K562 (cell line): ENCODE data around the gene ADGRB2. TPM values are rescaled to one million over a fixed set of nuclear protein-coding genes. Genes with fewer than 3 reads are reported as not detected.

Source experiments
- ATAC-seq: fragments of 200-7000 bp; cut with Tn5 transposase; 3 replicates; pipeline ENCODE4 v1.9.1; 2020; ENCODE audit warnings: moderate library complexity
- BruUV-seq: library from RNA; stranded (reverse); fragments of 400-500 nt; replicated peaks from 2 replicates; lab custom pipeline; 2021; lab: Mats Ljungman, UMichigan
- CTCF ChIA-PET: fragments of 300-600 bp; formaldehyde crosslinking; extraction: SDS; loops from one replicate; lab custom pipeline; 2021; ENCODE audit warnings: low intra/inter-chr PET ratio; lab: Yijun Ruan, JAX
- POLR2A ChIA-PET: fragments of 300-600, 350-650 bp; sonication (Branson Sonifier 250); formaldehyde crosslinking; extraction: SDS; loops from one replicate; lab custom pipeline; 2021; ENCODE audit warnings: antibody characterized with exemption, inconsistent platforms; lab: Yijun Ruan, JAX
- DNase-seq, 4 experiments: peaks; one replicate each; pipeline versions ENCODE4 v3.0.0 to v3.0.0-alpha.2; 2011 to 2018; ENCODE audit warnings: low spot score in 3 of 4, mixed read lengths in 3 of 4; ENCODE audit errors: extremely low read depth in 1 of 4
- FAIRE-seq: peaks from 2 replicates; lab custom pipeline; 2011; peaks lifted over from hg19 to GRCh38; lab: Jason Lieb, UNC
- H2AFZ ChIP-seq: 2 replicates; pipeline ENCODE4 v1.6.0; 2011; ENCODE audit warnings: low read depth, low read length, control low read depth, inconsistent platforms
- H3K27ac ChIP-seq: fragments of 200-600 bp; 3 replicates; pipeline ENCODE4 v1.8.0; 2011; ENCODE audit warnings: low read depth, mild to moderate bottlenecking, control low read depth, inconsistent platforms, low read length, moderate library complexity, mixed read lengths; ENCODE audit errors: extremely low read depth
- H3K27me3 ChIP-seq, 2 experiments: fragments of 300-600 bp in 1 of 2; 2 replicates in 1 of 2; 3 replicates in 1 of 2; pipeline versions ENCODE4 v1.6.0 to v1.8.0; 2011; ENCODE audit warnings: inconsistent platforms in 2 of 2, low read length in 2 of 2, mild to moderate bottlenecking in 1 of 2, mixed read lengths in 1 of 2, moderate library complexity in 1 of 2; ENCODE audit not compliant: control insufficient read depth in 2 of 2, insufficient read depth in 2 of 2
- H3K36me3 ChIP-seq: fragments of 300-600 bp; 3 replicates; pipeline ENCODE4 v1.8.0; 2011; ENCODE audit warnings: mild to moderate bottlenecking, low read length, inconsistent platforms; ENCODE audit not compliant: control insufficient read depth, insufficient read depth
- H3K4me1 ChIP-seq, 2 experiments: fragments of 200-600 bp in 1 of 2; replicated peaks in 1 of 2; 2 replicates in 1 of 2; 3 replicates in 1 of 2; pipeline versions ENCODE4 v1.5.1 to v1.8.0; 2011; ENCODE audit warnings: inconsistent platforms in 2 of 2, low read length in 2 of 2, mild to moderate bottlenecking in 1 of 2, mixed read lengths in 1 of 2, moderate library complexity in 1 of 2; ENCODE audit not compliant: control insufficient read depth in 2 of 2, insufficient read depth in 2 of 2
- H3K4me2 ChIP-seq: 2 replicates; pipeline ENCODE4 v1.6.1; 2011; ENCODE audit warnings: low read length, control low read depth, inconsistent platforms, mixed read lengths; ENCODE audit not compliant: insufficient read depth
- H3K4me3 ChIP-seq: fragments of 200-600 bp; sonication (generic), shearing (Covaris generic); 2 replicates; pipeline ENCODE4 v1.5.1; 2016; ENCODE audit warnings: control low read depth, inconsistent platforms
- H3K79me2 ChIP-seq: fragments of 200-600 bp; 3 replicates; pipeline ENCODE4 v1.8.0; 2011; ENCODE audit warnings: low read length, inconsistent platforms; ENCODE audit not compliant: control insufficient read depth, insufficient read depth
- H3K9ac ChIP-seq, 2 experiments: 2 replicates each; pipeline versions ENCODE4 v1.6.0 to v1.6.1; 2011; ENCODE audit warnings: low read depth in 2 of 2, low read length in 2 of 2, control low read depth in 1 of 2, inconsistent platforms in 1 of 2, mild to moderate bottlenecking in 1 of 2, mixed read lengths in 1 of 2; ENCODE audit not compliant: insufficient read depth in 1 of 2
- H3K9me1 ChIP-seq: one replicate; pipeline ENCODE4 v1.6.0; 2011; ENCODE audit warnings: inconsistent platforms, mild to moderate bottlenecking, low read length, moderate library complexity; ENCODE audit not compliant: control insufficient read depth, insufficient read depth
- H3K9me3 ChIP-seq: replicated peaks from 2 replicates; pipeline ENCODE4 v1.5.1; 2011; ENCODE audit warnings: low read depth, low read length, inconsistent platforms; ENCODE audit not compliant: control insufficient read depth, insufficient read depth
- H4K20me1 ChIP-seq: replicated peaks from 2 replicates; pipeline ENCODE4 v1.6.1; 2011; ENCODE audit warnings: low read length, inconsistent platforms, mixed read lengths; ENCODE audit not compliant: control insufficient read depth, insufficient read depth
- CBX1 ChIP-seq: sonication (generic); IDR thresholded peaks from 2 replicates; pipeline ENCODE4 v1.6.1; 2016; ENCODE audit warnings: antibody characterized with exemption, low read depth, mild to moderate bottlenecking
- CBX2 ChIP-seq: fragments of 200-600 bp; sonication (generic); IDR thresholded peaks from one replicate; pipeline ENCODE4 v1.6.1; 2012; ENCODE audit warnings: mild to moderate bottlenecking, low read length, inconsistent platforms; ENCODE audit not compliant: insufficient read depth, poor library complexity, severe bottlenecking
- ESRRA ChIP-seq: fragments of 450-650 bp; IDR thresholded peaks from 2 replicates; pipeline ENCODE4 v1.6.1; 2014; ENCODE audit warnings: low read depth, mild to moderate bottlenecking, moderate library complexity, borderline replicate concordance
- ETV5 ChIP-seq: sonication (generic); formaldehyde crosslinking; IDR thresholded peaks from 2 replicates; pipeline ENCODE4 v1.4.0; 2020; ENCODE audit warnings: low read depth, mild to moderate bottlenecking, missing genetic modification reagents
- KDM1A ChIP-seq, 2 experiments: fragments of 450-650 bp; IDR thresholded peaks; 2 replicates each; pipeline ENCODE4 v1.6.1; 2016; ENCODE audit warnings: mild to moderate bottlenecking in 2 of 2
- MEF2D ChIP-seq: conservative IDR thresholded peaks from 2 replicates; pipeline ENCODE4 v1.6.1; 2016; ENCODE audit warnings: low read depth, missing genetic modification characterization, missing compliant biosample characterization
- PTBP1 ChIP-seq: fragments of 200-400 bp; formaldehyde crosslinking; IDR thresholded peaks from 2 replicates; pipeline ENCODE4 v1.6.1; 2017; ENCODE audit warnings: low read depth, low read length
- RBM25 ChIP-seq: fragments of 200-400 bp; formaldehyde crosslinking; IDR thresholded peaks from 2 replicates; pipeline ENCODE4 v1.6.1; 2018; ENCODE audit warnings: low read length, low read depth, moderate library complexity; ENCODE audit not compliant: severe bottlenecking
- RBM39 ChIP-seq: fragments of 200-400 bp; formaldehyde crosslinking; optimal IDR thresholded peaks from 2 replicates; pipeline ENCODE3; 2018; ENCODE audit warnings: low read depth, low read length
- RCOR1 ChIP-seq, 2 experiments: IDR thresholded peaks; 2 replicates each; pipeline ENCODE4 v1.6.1; 2012; ENCODE audit warnings: low read depth in 2 of 2, low read length in 2 of 2, borderline replicate concordance in 1 of 2, improper control_type of control experiment in 1 of 2
- SLC30A9 ChIP-seq: fragments of 250-450 bp; sonication (Bioruptor Pico); IDR thresholded peaks from 2 replicates; pipeline ENCODE4 v1.8.0; 2022; ENCODE audit warnings: mild to moderate bottlenecking, moderate library complexity
- SMARCA5 ChIP-seq: fragments of 450-650 bp; IDR thresholded peaks from 2 replicates; pipeline ENCODE4 v1.6.1; 2016
- SREBF2 ChIP-seq: sonication (generic); formaldehyde crosslinking; IDR thresholded peaks from 2 replicates; pipeline ENCODE4 v1.4.0; 2020; ENCODE audit warnings: mild to moderate bottlenecking, missing genetic modification reagents
- TCF7L2 ChIP-seq: fragments of 150-350 bp; IDR thresholded peaks from 2 replicates; pipeline ENCODE4 v1.6.1; 2016; ENCODE audit warnings: low read depth, mild to moderate bottlenecking, low read length, moderate library complexity
- TEAD2 ChIP-seq: fragments of 450-650 bp; IDR thresholded peaks from 2 replicates; pipeline ENCODE4 v1.6.1; 2016; ENCODE audit warnings: missing genetic modification characterization, control low read depth, missing compliant biosample characterization
- XRCC5 ChIP-seq: fragments of 200-400 bp; formaldehyde crosslinking; IDR thresholded peaks from 2 replicates; pipeline ENCODE4 v1.6.1; 2017; ENCODE audit warnings: low read depth, mild to moderate bottlenecking, low read length
- ZBTB17 ChIP-seq: fragments of 450-650 bp; formaldehyde crosslinking; IDR thresholded peaks from 2 replicates; pipeline ENCODE4 v1.4.0; 2020; ENCODE audit warnings: mild to moderate bottlenecking
- ZNF165 ChIP-seq: fragments of 250-450 bp; sonication (Bioruptor Pico); IDR thresholded peaks from 2 replicates; pipeline ENCODE4 v1.4.0; 2020; ENCODE audit warnings: borderline replicate concordance
- ZNF174 ChIP-seq: fragments of 250-450 bp; sonication (Bioruptor Pico); IDR thresholded peaks from 2 replicates; pipeline ENCODE4 v1.4.0; 2020; ENCODE audit warnings: mild to moderate bottlenecking
- ZNF24 ChIP-seq: fragments of 450-650 bp; IDR thresholded peaks from 2 replicates; pipeline ENCODE4 v1.6.1; 2016
- ZNF707 ChIP-seq: fragments of 250-450 bp; sonication (Bioruptor Pico); conservative IDR thresholded peaks from 2 replicates; pipeline ENCODE4 v1.8.0; 2022; ENCODE audit warnings: inconsistent platforms, mild to moderate bottlenecking, moderate library complexity
- WGBS: fragments of 100-300 bp; shearing (Covaris generic); methylation state at CpG from one replicate; pipeline ENCODE4 v1.1.6; 2016; ENCODE audit warnings: low coverage, mixed read lengths; ENCODE audit not compliant: insufficient coverage; ENCODE audit errors: missing lambda C conversion rate; 5-methylcytosine and 5-hydroxymethylcytosine counted together
- in situ Hi-C: fragments of 300-500 bp; cut with MboI; formaldehyde crosslinking; loops from 4 replicates; pipeline ENCODE4 v1.15.0; 2018; ENCODE audit warnings: inconsistent platforms, mixed read lengths
- intact Hi-C: fragments of 100-400 bp; cut with micrococcal nuclease; formaldehyde crosslinking; loops from 2 replicates; pipeline ENCODE4 v1.14.2; 2022
- polyA plus RNA-seq, 8 experiments: library from polyadenylated mRNA; depleted of rRNA in 4 of 8; stranded (reverse) in 5 of 8; unstranded in 3 of 8; fragments of >200 nt; fragmentation: Nextera tagmentation in 2 of 8; fragmentation: Illumina TruSeq in 1 of 8; extraction: Ambion mirVana in 2 of 8; extraction: Trizol in 1 of 8; gene quantifications; 2 replicates each; pipeline versions ENCODE4 v1.2.1 to v1.2.3, GENCODE V29; 2011 to 2014; ENCODE audit warnings: inconsistent platforms in 1 of 8, missing spikeins in 1 of 8
- total RNA-seq, 7 experiments: library from RNA; depleted of rRNA in 6 of 7; stranded (reverse); fragments of >200 nt in 6 of 7; fragmentation: Illumina TruSeq in 2 of 7; extraction: Trizol in 2 of 7; gene quantifications; 2 replicates each; pipeline versions ENCODE4 v1.2.1 to v1.2.3, GENCODE V29; 2011 to 2021; ENCODE audit warnings: low replicate concordance in 1 of 7
- TF ChIP-seq, protein P1 (sequence below): sonication (generic); formaldehyde crosslinking; IDR thresholded peaks from 2 replicates; pipeline ENCODE4 v1.8.0; 2022; ENCODE audit warnings: missing genetic modification reagents, mild to moderate bottlenecking, moderate library complexity, borderline replicate concordance
- TF ChIP-seq, protein P2 (sequence below): fragments of 250-450 bp; sonication (Bioruptor Pico); IDR thresholded peaks from 2 replicates; pipeline ENCODE4 v1.8.0; 2021; ENCODE audit warnings: moderate library complexity, mild to moderate bottlenecking, inconsistent platforms

The ADGRB2 gene
- total and polyA plus RNA-seq, 9 of the 15 experiments (the other 6 are each of a cell fraction or from before 2014, with no cell fraction given): 0.04 to 0.23 (median 0.20) TPM; not detected in 2

DNA sequence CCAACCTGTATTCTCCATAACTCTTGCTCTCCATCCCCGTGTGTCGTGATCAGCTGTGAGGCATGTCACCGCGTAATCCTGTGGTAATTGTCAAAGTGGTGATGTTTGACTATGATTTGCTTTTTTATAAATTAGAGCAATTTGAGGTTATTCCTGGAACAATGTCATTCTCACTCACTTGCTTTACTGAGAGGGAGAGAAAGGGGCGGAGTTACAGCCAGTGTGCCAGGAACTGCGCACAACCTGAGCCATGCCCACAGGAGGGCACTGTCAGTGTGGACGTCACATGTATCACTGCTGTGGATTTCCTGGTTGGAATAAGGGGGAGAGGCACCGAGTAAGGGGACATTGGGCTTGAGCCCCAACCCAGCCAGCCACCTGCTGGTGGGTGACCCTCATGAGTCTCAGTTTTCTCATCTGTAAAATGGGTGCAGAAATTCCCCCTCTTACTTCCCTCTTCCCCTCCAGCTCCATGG, 6.9 kb downstream of the ADGRB2 start:
- Histone ChIP-seq H2AFZ (no peak overlapping the region), H3K79me2 (no peaks in the 10 kb centered on the region), H3K9me3 (no peaks in the 10 kb centered on the region), H4K20me1 (peaks cover 52% of the 10 kb centered on the region), H3K4me1 (peaks cover 4 to 28% of the 10 kb centered on the region in 2 experiments; a peak in 4 of 5 replicates), H3K27ac (no peak overlapping the region), H3K36me3 (no peaks in the 10 kb centered on the region), H3K4me3 (no peak overlapping the region), H3K9ac (no peak overlapping the region), H3K4me2 (no peak overlapping the region), H3K9me1 (no peaks in the 10 kb centered on the region), H3K27me3 (peaks cover 50 to 84% of the 10 kb centered on the region in 2 experiments)
- DNase-seq (no peak), ATAC-seq (no peak), FAIRE-seq (no peak)
- POLR2A ChIA-PET: interaction anchor here (1.2 kb wide), 1 partner anchor 12 kb away, joined by 5 read pairs; no protein-coding TSS in a partner anchor
- CTCF ChIA-PET: no interaction called here
- BruUV-seq: no TSS peak
- 6% methylated on average over 8 of the region's 8 CpGs for WGBS
- in situ Hi-C loops: no loop called here
- intact Hi-C loops: no loop called here
- no peak for TF ChIP-seq TCF7L2
- TF ChIP-seq CBX2: no peak
- no peak for TF ChIP-seq ETV5
- TF ChIP-seq ZNF24: no peak
- TF ChIP-seq ZBTB17 (CRISPR knock-in tag): no peak
- TF ChIP-seq KDM1A (IDR thresholded peaks at IDR 0.05): peak in 1 of 2 experiments; percentile 79; a peak in 2 of 4 replicates
- no peak for TF ChIP-seq TEAD2 (tag)
- no peak for TF ChIP-seq ZNF174 (CRISPR knock-in tag)
- no peak for TF ChIP-seq SLC30A9 (CRISPR knock-in tag)
- 0 out of 4 replicates have a peak, but pooled peaks of 1 of the 2 experiments have one; percentile 15 for TF ChIP-seq RCOR1 (IDR thresholded peaks at IDR 0.05; ENCODE audit: borderline replicate concordance in 1 of 2, low read depth in 2 of 2, low read length in 2 of 2)
- no peak for TF ChIP-seq CBX1
- peak; percentile 80 for TF ChIP-seq SMARCA5
- TF ChIP-seq, protein P1, sequence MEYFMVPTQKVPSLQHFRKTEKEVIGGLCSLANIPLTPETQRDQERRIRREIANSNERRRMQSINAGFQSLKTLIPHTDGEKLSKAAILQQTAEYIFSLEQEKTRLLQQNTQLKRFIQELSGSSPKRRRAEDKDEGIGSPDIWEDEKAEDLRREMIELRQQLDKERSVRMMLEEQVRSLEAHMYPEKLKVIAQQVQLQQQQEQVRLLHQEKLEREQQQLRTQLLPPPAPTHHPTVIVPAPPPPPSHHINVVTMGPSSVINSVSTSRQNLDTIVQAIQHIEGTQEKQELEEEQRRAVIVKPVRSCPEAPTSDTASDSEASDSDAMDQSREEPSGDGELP: peak; percentile 56; the same call in 1 of the 2 replicates
- TF ChIP-seq, protein P2, sequence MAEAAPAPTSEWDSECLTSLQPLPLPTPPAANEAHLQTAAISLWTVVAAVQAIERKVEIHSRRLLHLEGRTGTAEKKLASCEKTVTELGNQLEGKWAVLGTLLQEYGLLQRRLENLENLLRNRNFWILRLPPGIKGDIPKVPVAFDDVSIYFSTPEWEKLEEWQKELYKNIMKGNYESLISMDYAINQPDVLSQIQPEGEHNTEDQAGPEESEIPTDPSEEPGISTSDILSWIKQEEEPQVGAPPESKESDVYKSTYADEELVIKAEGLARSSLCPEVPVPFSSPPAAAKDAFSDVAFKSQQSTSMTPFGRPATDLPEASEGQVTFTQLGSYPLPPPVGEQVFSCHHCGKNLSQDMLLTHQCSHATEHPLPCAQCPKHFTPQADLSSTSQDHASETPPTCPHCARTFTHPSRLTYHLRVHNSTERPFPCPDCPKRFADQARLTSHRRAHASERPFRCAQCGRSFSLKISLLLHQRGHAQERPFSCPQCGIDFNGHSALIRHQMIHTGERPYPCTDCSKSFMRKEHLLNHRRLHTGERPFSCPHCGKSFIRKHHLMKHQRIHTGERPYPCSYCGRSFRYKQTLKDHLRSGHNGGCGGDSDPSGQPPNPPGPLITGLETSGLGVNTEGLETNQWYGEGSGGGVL (CRISPR knock-in tag): no peak
- TF ChIP-seq ZNF707 (CRISPR knock-in tag): no peak
- no peak for TF ChIP-seq RBM39
- TF ChIP-seq ZNF165 (CRISPR knock-in tag): no peak
- TF ChIP-seq XRCC5: no peak
- TF ChIP-seq PTBP1: 0 out of 2 replicates have a peak, but pooled peaks have one; percentile 71
- peak; percentile 95 for TF ChIP-seq RBM25
- no peak for TF ChIP-seq MEF2D (tag)
- no peak for TF ChIP-seq SREBF2 (CRISPR knock-in tag)
- TF ChIP-seq ESRRA: peak; percentile 65
